ENCODE results near the gene TMEM125. TPM values are rescaled to one million over a fixed set of nuclear protein-coding genes. Genes with fewer than 3 reads are reported as not detected.

The TMEM125 gene
- polyA plus RNA-seq, 1 of the 3 experiments (the other 2 are of a cell fraction), result not detected

GRCh38 chr1:43251024-43251423 is 18.8 kb upstream of the TMEM125 start:
- Histone ChIP-seq H3K9me3 (peaks cover 14% of the 10 kb centered on the region; the same call in 1 of the 2 replicates), H3K36me3 (replicated peaks in 1 of 2; ENCODE audit: control insufficient read depth in 1 of 2, insufficient read depth in 2 of 2, low read length in 1 of 2) (no peaks in the 10 kb centered on the region), H4K20me1 (ENCODE audit: insufficient read depth) (no peaks in the 10 kb centered on the region), H3K27ac (ENCODE audit: low read depth in 2 of 2, low read length in 1 of 2) (no peak overlapping the region), H2AFZ (ENCODE audit: low read depth) (no peak overlapping the region), H3K27me3 (ENCODE audit: insufficient read depth) (peaks cover 24% of the 10 kb centered on the region; the same call in 1 of the 2 replicates), H3F3A (replicated peaks; ENCODE audit: insufficient read depth) (no peaks in the 10 kb centered on the region), H3K9ac (no peak overlapping the region), H3K9me2 (no peaks in the 10 kb centered on the region), H3K4me1 (ENCODE audit: control insufficient read depth in 1 of 2, insufficient read depth in 2 of 2, low read depth in 1 of 2, low read length in 1 of 2) (no peaks in the 10 kb centered on the region), H3K4me2 (no peak overlapping the region), H3K4me3 (ENCODE audit: low read depth in 2 of 2, low read length in 1 of 2) (no peak overlapping the region), H3K79me2 (ENCODE audit: insufficient read depth) (no peaks in the 10 kb centered on the region)
- TF ChIP-seq RFX5 (IDR thresholded peaks at IDR 0.05; ENCODE audit: low read length), result no peak
- TF ChIP-seq FOXJ3 (CRISPR knock-in tag; IDR thresholded peaks at IDR 0.05), result no peak
- no peak for TF ChIP-seq TEAD4 (IDR thresholded peaks at IDR 0.05; ENCODE audit: borderline replicate concordance, insufficient read depth)
- no peak for TF ChIP-seq YY1 (IDR thresholded peaks at IDR 0.05; ENCODE audit: low read depth)
- TF ChIP-seq SMC3 (IDR thresholded peaks at IDR 0.05; ENCODE audit: low read depth, low read length), result no peak
- TF ChIP-seq ZBTB33 (IDR thresholded peaks at IDR 0.05; ENCODE audit: borderline replicate concordance, low read depth), result no peak
- WGBS (ENCODE audit: low lambda C conversion rate), result 11% methylated on average over 5 of the region's 5 CpGs
- ChIA-PET CTCF (interaction anchor here (1.8 kb wide), 1 partner anchor 24 kb away, joined by 7 read pairs; no protein-coding TSS in a partner anchor), POLR2A (no interaction called here)
- no peak for DNase-seq

DNA sequence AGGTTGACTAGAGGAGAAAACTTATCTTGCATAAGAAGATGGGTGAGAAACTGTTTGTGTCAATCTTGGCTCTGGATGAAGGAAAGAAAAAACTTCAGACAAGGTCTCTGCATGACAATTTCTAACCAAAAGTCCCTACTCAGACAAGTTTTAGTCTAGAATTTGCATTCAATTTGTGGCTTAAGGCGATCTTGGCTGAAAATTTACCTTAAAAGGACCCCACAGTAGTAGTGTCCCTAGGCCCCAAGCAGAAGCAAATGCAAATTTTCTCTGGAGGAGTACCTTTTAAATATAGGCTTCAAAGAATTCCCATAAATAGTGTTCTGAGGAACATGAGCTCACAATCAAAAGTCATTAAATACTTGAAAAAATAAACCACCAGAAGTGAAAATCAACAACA is 17.6 kb upstream of the TMEM125 start:
- Histone ChIP-seq H3K79me2 (ENCODE audit: insufficient read depth) (no peaks in the 10 kb centered on the region), H3K36me3 (replicated peaks in 1 of 2; ENCODE audit: control insufficient read depth in 1 of 2, insufficient read depth in 2 of 2, low read length in 1 of 2) (no peaks in the 10 kb centered on the region), H3K27me3 (ENCODE audit: insufficient read depth) (peaks cover 24% of the 10 kb centered on the region; the same call in 1 of the 2 replicates), H3K9me2 (no peaks in the 10 kb centered on the region), H3K4me1 (ENCODE audit: control insufficient read depth in 1 of 2, insufficient read depth in 2 of 2, low read depth in 1 of 2, low read length in 1 of 2) (no peaks in the 10 kb centered on the region), H2AFZ (ENCODE audit: low read depth) (no peak overlapping the region), H3K4me3 (ENCODE audit: low read depth in 2 of 2, low read length in 1 of 2) (no peak overlapping the region), H3F3A (replicated peaks; ENCODE audit: insufficient read depth) (no peaks in the 10 kb centered on the region), H3K27ac (ENCODE audit: low read depth in 2 of 2, low read length in 1 of 2) (no peak overlapping the region), H3K9ac (no peak overlapping the region), H3K9me3 (0 out of 2 replicates have a peak, but pooled peaks cover 5% of the 10 kb centered on the region), H3K4me2 (no peak overlapping the region), H4K20me1 (ENCODE audit: insufficient read depth) (no peaks in the 10 kb centered on the region)
- POLR2A ChIA-PET, result interaction anchor here (0.7 kb wide), 1 partner anchor 137 kb away, joined by 3 read pairs; the partner anchor contains the start of gene MED8
- TF ChIP-seq RFX5 (IDR thresholded peaks at IDR 0.05; ENCODE audit: low read length), result no peak
- TF ChIP-seq FOSL2 (IDR thresholded peaks at IDR 0.05; ENCODE audit: borderline replicate concordance, low read depth), result no peak
- TF ChIP-seq, protein P1, sequence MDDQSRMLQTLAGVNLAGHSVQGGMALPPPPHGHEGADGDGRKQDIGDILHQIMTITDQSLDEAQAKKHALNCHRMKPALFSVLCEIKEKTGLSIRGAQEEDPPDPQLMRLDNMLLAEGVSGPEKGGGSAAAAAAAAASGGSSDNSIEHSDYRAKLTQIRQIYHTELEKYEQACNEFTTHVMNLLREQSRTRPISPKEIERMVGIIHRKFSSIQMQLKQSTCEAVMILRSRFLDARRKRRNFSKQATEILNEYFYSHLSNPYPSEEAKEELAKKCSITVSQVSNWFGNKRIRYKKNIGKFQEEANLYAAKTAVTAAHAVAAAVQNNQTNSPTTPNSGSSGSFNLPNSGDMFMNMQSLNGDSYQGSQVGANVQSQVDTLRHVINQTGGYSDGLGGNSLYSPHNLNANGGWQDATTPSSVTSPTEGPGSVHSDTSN (IDR thresholded peaks at IDR 0.05), result no peak
- no peak for TF ChIP-seq ZBTB33 (IDR thresholded peaks at IDR 0.05; ENCODE audit: borderline replicate concordance, low read depth)
- TF ChIP-seq CHD2 (IDR thresholded peaks at IDR 0.05; ENCODE audit: low read length, partially characterized antibody), result no peak
- no peak for TF ChIP-seq RCOR1 (IDR thresholded peaks at IDR 0.05; ENCODE audit: low read length)
- no peak for DNase-seq
- CTCF ChIA-PET, result interaction anchor here (0.8 to 1.8 kb wide), 2 partner anchors 9 to 25 kb away, joined by 3 to 7 read pairs; no protein-coding TSS in a partner anchor
- WGBS (ENCODE audit: low lambda C conversion rate), result 19% methylated on average over 1 of the region's 1 CpG

Data from SK-N-SH (cell line).